Middle frontal gyrus (tissue), 1 donor: ENCODE measurements around the gene BCL7B.
"Not testable (repeated sequence)": the region's sequence is repeated elsewhere in the genome, so short reads cannot be mapped to it uniquely, and the experiment has no call there.

Experiments used
- DNase-seq: peaks from one replicate; pipeline ENCODE4 v3.0.0-alpha.2; 2015; ENCODE audit warnings: low spot score; ENCODE audit errors: extremely low spot score

BCL7B gene

DNA sequence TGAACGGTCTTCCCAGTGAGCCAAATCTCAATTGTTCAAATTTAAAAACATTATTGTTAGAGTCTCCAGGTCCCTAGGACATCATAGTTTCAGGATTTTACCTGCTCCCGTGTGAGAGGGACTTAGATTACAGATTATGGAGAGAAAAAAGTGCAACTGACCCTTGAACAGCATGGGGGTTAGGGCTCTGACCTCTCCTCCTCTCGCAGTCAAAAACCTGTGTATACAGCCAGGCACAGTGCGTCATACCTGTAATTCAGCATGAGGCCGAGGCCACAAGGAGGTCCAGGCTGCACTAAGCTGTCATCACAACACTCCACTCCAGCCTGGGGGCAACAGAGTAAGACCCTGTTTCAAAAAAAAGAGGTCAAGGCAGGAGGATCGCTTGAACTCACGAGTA lies 60.9 kb downstream of the BCL7B start:
- DNase-seq: no peak

DNA sequence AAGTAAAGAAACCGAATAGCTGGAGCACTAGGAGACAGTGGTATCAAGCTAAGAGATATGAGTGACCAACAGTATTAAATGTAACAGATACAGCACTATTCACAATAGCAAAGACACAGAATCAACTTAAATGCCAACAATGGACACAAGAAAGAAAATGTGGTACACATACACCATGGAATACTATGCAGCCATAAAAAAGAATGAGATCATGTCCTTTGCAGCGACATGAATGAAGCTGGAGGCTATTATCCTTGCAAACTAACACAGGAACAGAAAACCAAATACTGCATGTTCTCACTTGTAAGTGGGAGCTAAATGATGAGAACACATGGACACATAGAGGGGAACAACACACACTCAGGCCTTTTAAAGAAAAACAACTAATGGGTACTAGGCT lies 62.0 kb downstream of the BCL7B start:
- not testable (repeated sequence) for DNase-seq

DNA sequence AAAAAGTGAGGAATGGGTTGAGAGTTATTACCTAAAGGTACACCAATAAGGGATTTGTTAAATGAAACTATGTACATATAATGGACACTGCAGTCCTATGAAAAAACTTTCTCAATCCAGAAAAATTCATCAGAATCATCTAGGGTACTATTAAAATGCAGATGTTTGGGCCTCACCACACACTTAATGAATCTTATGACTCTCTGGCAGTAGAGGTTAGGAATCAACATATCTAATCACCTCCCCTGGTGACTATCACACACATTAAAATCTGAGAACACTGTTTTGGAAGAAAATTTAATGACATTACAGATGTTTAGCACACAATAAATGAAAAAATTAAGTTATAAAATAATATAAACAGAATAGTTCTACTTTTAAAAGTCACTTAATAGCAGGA lies 67.5 kb downstream of the BCL7B start:
- no peak for DNase-seq

DNA sequence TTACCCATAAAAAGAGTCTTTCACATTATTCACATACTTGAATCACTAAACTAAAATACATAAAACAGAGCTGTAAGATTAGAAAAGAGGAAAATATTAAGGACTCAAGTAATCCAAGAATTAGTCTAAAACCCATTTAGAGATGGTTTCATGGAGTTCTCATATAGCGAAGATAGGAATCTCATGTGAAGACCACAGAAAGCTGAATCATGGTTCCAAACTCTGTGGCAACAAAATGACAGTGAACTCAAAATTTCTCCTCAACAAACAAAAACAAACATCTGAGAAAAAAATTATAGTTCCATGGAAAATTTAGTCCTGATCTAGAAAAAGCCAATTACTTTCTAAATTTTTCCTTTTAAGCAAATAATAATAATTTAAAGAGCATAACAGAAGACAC lies 70.0 kb downstream of the BCL7B start:
- DNase-seq: no peak
